Kidney glomerular epithelial cell (primary cell): ENCODE measurements around the gene SETD5.
A peak's percentile ranks its signal among the peaks of the same experiment; 100 is the strongest.

Experiments used
- DNase-seq: peaks from one replicate; lab custom pipeline; 2025; lab: John Stamatoyannopoulos, UW

SETD5 gene

DNA sequence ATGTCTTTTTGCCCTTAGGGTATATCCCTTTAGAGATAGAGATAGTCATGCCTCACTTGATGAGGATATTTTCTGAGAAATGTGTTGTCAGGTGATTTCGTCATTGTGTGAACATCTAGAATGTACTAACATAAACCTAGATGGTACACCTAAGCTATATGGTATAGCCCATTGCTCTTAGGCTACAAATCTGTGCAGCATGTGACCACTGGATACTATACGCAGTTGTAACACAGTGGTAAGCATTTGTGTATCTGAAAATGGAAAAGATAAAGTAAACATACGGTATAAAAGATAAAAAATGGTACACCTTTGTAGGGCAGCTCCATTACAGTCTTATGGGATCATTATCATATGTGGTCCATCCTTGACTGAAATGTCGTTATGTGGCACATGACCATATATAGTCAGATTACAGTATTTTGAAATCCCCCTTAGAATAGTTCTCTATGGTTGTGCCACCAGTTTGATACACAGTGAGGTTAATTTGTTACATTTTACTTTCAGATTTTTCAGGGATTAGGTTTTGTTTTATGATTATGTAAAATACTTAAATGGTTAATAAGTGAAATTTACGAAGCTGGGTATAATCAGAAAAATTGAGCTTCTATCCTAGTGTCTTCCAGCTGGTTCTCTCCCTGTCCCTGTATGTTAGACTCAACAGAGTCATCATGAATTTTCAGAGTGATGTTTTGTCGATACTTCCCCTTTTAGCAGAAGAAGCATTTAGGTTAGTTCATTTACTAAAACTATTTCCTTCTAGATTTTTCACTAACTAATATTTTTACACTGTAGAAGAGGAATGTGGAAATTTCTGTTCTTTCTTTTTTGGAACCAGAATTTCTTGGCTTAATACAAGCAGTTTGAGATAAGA lies 12.8 kb downstream of the SETD5 start:
- no peak for DNase-seq

DNA sequence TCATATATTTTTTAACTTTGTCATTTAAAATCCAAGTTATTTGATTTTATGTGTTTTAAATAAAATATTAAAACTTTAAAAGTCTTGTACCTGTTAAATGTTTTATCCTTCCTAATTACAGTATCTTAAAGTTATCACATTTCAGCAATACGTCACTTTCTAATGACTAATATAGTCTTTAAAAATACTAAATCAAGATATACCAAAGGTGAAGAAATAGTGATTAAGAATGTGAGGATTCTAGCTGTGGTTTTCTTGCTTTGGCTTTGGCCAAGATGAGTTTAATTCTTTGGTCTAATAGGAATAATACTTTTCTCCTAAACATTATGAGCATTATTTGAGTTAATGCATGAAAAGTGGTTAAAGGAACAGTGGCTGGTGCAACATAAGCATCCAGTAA lies 13.9 kb downstream of the SETD5 start:
- no peak for DNase-seq

DNA sequence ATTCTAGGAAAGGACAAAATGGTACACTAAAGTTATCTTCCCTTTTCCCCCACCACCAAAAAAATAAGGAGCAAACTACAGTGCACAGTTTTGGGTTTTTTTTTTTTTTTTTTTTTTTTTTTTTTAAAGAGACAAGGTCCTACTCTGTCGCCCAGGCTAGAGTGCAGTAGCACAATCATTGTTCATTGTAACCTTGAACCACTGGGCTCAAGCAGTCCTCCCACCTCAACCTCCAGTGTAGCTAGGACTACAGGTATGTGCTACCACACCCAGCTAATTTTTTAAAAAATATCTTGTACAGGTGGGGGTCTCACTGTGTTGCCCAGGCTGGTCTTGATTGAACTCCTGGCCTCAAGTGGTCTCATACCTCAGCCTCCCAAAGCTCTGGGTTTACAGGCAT lies 14.9 kb downstream of the SETD5 start:
- DNase-seq, result no peak

DNA sequence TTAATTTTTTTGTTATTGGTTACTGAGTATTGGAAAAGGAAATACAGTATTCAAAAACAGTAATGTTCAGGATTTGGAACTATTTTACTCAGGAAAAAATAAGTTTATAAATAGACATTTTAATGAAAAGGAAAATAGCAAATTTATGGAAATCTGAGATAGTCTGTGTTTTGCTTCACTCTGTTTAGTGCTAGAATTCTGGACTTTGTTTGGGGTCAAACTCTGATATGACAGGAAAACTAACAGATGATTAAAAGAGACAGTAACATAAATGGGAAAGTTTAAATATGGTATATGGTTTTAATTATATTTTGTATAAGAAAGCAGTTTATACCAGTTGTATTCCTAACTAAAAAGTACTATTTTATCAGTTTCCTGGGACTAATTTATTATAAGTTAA lies 17.4 kb downstream of the SETD5 start:
- DNase-seq, result no peak

DNA sequence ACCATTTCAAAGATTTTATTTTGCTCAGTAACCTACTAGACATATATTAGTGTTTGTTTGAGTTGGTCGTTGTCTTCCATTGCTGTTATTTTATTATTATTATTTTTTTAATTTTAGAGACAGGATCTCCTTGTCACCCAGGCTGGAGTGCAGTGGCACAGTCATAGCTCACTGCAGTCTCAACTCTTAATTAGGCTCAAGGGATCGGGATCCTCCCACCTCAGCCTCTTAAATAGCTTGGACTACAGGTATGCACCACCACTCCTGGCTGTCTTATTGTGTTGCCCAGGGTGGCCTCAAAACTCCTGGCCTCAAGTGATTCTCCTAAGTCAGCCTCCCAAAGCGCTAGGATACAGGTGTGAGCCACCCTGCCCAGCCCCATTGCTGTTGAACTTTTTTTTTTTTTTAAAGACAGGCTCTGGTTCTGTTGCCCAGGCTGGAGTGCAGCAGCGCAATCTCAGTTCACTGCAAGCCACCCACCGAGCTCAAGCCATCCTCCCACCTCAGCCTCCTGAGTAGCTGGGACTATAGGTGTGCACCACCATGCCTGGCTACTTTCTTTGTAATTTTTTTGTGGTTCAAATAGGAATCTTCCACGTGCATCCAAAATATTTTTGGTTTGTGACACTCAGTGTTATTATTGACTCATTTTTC lies 18.2 kb downstream of the SETD5 start:
- no peak for DNase-seq

DNA sequence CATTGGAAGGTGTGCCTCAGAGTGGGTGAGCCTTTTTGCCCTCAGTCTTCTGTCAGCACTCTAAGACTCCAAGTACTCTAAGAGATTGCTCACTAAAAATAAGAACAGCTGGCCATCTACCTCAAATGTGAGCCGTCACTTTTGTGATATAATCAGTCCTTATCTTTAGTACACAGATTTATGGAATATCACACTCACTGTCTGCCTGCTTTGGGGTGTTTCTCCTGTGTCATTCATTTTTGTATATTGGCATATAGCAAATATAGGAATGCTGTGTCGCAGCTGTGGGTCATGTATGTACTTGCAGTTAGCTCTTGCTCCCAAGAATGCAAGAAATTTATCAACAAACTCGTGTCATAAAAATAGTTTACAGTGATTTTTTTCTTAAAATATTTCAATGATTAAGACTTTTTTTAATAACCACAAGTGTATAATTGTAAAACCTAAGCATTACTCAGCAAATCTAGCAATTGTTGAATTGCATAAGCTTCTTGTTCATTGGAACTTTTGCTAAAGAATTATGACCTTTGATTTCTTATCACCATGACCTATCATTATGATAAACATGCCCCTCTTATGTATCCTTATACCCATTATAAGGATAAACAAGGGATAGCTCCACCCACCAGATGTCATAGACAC lies 18.8 kb downstream of the SETD5 start:
- no peak for DNase-seq

DNA sequence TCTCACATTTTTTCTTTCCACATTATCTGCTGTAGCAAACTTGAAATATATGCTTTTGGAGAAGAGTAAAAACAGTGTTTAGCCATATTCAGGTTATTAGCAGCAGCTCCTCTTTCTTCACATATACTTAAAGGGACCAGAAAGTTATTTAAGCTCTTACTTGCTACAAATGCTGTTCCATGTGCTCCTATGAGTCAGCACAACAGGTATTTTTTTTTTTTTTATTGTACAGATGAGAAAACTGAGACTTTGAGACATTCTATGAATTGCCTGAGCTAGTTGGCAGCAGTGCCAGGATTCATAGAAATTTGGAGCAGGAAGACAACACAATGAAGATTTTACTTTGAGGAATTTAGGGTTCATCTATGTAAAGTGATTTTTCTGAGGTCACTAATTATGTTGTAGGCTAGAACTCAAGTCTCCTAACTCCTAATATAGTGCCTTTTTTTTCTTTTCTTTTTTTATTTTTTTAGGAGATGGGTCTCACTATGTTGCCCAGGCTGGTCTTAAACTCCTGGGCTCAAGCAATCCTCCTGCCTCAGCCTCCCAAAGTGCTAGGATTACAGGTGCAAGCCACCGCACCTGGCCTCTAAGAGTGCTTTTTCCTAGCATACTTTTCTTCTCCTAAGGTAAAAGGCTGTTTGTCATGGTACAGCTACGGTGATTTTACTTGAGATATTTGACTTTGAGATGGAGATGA lies 23.6 kb downstream of the SETD5 start:
- DNase-seq, result no peak

DNA sequence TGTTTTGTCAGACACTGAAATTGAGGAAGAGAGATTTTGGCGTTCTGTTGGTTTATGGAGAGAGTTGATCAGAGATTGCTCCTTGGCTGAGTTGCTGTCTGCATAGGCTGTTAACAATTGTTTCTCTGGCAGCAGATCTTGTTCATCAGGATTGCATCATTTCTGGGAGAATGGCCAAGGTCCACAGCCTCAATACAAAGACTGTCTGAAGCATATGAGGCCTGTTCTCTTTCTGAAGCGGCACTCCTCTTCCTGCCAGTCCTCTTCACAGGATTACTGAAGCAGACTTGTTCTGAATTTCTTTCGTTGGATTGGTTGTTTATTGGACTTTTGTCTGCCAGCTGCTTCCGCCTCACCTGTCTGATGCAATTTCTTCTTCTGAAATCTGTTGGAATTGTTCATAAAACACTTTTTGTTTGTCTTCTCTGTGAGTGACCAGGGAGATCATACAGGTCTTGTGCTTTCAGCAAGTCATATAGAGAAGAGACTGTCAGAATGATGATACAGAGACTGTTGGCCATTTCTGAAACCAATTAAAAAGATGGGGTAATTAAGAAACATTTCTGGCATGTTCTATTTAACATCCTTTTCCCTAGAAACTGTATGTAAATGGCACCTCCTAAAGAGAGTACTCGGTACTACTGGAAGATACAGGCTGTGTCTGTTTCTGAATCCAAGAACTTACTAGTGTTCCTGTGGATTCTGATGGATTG lies 25.5 kb downstream of the SETD5 start:
- DNase-seq, result peak; percentile 97

DNA sequence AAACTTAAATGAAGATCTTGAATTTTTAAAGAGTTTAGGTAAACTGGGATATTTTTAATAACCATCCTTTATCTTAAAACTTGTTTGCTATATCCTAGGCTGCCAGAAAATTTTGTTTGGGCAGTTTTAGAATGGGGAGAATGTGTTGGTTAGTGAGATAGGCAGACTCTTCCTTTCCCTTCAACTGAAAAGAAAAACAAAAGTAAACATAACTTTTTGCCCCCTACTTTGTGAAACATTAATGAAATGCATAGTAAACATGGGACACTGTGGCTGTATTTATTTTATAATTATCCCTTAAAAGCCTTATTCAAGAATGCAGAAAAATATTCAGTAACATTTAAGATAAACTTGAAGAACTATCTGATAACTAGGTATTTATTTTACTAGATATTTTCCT lies 31.0 kb downstream of the SETD5 start:
- no peak for DNase-seq

DNA sequence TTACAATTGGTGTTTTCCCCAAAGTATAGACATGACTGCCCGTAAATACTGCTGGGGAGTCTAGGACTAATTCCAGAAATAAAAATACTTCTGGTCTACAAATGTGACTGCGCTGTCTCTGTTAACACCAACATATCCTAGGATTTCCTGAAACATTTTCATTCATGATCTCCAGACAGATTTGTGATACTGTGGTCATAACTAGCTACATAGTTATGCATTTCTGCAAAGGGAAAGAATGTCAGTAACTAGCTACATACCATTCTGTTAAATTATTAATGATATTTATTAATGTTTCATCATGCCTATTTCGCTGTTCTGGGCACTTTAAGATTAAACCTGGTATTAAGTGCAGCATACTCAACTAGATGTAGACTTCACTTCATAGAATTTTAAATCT lies 33.3 kb downstream of the SETD5 start:
- DNase-seq, result peak; percentile 24

DNA sequence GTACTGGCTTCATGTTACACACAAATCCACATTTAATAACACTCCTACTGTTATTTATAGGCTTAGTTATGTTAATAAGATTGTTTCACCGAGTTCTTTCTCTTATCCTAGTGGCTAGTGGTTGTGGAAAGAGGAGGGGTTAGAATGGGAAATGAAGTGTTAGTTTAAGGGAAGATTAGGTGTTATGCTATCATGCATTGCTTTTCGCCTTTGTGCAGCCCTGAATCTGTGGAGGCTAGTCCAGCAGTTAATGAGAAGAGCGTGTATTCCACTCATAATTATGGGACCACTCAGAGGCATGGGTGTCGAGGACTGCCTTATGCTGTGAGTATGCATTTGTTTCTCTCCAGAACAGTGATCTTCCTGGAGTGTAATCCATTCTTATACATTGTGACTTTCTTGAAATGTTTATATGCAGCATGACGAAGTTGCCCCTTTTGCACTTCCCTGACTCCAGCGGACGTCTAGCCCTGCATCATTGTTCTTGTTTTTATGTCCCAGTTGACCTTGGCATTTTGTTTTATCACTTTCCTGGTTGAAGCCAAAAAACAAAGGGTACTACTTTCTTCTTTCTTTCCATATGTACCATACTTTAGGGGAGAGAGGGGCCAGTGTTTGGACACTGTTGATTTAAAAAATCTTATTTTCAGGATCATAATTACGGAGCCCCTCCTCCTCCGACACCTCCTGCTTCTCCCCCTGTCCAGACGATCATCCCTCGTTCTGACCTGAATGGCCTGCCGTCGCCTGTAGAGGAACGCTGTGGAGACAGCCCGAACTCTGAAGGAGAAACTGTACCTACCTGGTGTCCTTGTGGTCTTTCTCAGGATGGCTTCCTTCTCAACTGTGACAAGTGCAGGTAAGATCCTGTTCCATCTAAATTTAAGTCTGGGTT lies 36.5 kb downstream of the SETD5 start:
- no peak for DNase-seq

DNA sequence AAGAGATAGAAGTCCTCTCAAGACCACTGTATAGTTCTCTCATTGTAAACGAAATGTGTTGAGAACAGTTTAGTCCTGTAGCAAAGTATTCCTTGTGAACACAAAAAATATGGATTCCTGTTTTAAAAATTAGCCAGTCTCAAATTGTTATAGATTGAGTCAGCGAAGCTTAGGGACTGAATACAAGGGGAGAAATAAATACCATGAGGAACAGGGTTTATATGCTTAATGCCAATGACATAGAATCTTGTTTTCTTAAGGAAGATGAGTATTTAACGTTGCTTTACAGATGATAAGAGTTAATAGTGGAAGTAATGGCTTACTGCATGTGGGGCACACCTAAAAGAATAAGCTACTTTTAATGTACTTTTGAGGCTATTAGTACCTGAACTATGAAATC lies 37.9 kb downstream of the SETD5 start:
- DNase-seq, result no peak

DNA sequence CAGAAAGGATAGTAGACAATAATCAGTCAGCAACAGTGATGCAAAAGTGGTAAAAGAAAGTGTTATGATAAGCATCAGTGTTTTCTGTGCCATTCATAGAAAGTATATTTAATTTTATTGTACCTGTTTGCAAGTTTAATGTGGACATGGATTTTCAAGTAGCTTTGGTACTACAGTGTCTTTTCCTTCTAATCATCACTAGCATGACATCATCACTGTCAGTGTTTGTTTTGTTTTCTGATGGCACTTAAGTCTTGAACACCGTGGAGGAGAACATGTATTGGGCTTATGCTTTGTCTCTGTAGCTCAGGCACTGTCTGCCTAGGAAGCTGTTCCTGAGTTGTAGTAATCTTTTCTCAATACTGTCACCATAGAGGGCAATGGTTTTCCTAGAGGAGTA lies 41.9 kb downstream of the SETD5 start:
- DNase-seq, result no peak

DNA sequence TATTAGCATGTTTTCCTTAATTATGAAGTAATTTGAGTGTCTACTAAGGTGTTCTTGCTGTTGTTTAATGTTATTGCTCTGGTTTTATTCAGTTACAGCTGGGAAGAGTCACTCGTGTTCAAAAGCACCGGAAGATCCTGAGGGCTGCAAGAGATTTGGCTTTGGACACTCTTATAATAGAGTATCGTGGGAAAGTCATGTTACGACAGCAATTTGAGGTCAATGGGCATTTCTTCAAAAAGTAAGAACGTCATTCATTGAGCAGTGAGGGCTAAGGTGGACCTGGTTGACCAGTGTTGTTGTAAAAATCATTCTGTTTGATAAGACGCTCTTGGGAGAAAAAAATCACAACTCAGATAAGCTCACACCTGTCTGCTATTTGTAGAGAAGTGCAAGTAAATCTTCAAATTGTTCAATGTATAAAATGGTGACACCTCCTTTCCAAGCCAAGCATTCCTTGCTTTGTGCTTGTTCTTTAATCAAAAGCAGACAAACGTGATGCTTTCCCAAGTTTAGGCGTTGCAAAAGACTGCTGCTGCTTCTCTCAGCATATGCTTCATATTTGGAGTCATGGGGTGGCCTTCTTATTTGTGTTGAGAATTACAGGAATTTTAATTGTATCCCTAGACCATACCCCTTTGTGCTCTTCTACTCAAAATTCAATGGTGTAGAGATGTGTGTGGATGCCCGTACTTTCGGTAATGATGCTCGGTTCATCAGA lies 44.2 kb downstream of the SETD5 start:
- DNase-seq, result no peak

DNA sequence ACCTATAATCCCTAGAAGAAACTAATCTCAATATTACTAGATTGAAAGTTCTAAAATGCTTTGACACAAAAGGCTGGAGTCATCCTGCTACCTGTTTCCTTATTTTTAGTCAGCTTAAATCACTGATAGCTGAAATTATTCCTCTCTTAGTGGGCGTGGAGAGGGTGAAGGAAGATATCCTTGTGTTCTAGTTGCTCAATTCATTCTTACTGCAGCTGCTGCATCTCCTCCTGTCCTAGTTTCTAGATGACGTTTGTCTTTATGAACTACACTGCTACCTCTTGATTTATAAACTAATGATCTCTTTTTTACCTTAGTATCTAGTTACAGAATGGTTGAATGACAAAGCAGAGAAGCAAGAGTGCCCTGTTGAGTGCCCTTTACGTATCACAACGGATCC lies 50.7 kb downstream of the SETD5 start:
- no peak for DNase-seq

DNA sequence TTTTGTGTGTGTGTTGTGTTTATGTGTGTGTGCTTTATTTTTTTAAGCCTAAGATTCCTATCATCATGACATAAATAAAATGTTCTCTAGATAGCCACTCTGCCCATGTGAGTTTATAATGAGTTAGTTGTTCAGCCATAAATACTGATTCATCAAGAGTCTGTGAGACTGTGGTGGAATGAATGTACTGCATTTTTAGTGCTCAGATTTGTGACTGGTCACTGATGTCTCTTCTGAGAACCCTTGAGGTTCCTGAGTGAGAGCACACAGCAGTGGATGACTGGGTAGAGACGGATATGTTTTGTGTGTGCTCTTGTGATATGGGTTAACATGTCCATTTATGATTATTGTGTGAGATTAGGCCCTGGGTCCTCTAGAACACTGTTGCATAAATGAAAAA lies 51.2 kb downstream of the SETD5 start:
- no peak for DNase-seq

DNA sequence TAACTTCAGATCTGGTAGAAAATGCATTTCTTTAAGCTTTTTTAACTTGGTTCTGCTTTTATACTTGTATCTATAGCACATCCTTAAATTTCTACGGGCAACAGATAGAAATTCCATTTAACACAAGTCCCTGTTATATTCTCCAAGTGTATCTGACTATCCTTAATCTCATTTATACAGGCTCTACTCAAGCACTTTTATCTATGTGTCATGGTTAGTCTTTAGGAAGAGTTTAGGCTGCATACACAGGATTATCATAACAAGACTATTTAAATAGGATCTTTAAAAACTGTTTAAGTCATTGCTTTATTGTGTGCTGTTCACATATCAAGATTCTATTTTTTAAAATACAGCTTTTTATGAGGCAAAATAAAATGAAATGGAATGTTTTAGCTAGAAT lies 52.7 kb downstream of the SETD5 start:
- no peak for DNase-seq

DNA sequence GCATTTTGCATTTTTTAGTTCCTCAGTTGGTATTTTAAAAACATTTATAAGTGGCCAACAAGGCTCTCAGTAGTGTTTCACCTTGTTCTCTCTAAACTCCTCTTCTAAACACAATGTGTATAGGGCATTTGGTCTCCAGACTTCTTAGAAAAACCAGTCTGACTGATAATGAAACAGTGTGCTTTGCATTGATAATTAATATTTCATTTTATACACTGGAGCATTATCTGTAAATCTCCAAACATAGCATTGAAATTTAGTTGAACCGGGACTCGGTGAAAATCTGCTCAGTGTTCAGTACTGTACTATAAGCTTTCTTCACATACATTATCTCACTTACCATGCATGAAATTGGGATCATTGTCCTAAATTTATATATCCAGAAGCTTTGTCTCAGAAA lies 53.6 kb downstream of the SETD5 start:
- no peak for DNase-seq

DNA sequence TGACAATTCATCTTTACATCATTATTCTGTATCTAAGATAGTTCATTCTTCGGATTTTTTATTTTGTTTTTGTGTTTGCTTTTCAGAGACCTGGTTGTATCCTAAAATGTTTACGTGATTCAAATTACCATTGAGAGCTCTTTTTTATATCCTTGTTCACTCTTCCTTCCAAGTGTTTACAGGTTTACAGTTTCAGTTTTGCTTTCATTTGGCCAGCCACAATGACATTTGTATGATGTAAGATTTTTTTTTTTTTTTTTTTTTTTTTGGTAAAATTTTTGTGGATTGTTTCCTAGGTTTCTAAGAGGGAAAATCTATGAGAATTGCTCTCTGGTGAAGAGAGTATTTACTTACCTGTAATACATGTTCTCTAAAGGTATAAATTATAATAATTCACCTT lies 55.0 kb downstream of the SETD5 start:
- no peak for DNase-seq

DNA sequence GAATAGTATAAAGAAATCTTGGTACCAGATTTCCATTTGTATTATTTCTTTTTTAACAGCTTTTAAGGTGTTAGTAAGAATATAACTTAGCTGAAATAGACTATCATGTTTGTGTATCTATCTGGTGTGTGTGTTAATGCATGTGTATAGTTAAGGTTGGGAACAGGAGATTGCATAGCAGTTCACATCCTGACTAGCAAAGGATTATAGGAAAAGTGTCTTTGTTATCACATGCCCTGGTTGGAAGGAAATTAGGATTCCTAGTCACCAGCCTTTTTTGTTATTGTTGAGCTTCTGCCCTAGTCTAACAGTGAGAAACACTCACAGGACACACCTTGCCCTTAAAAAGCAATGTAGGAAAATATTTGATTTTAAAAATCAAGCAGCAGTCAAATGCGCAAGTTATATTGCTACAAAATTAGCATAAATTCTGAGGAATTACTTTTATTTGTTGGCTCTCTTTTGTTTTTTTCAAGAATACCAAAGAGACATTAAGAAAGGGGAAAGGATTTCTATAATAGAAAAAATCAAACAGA lies 58.2 kb downstream of the SETD5 start:
- DNase-seq, result no peak
